NCI-H2171 treated with DMSO at 0.1 percent for 48 hours (cell line): ENCODE data around the gene TOMM5.

Experiments
- DNase-seq: peaks from one replicate; lab custom pipeline; 2025; lab: John Stamatoyannopoulos, UW

TOMM5 gene

GRCh38 chr9:37562826-37563225 is 29.6 kb downstream of the TOMM5 start:
- DNase-seq, result peak; percentile 46

GRCh38 chr9:37561682-37562081 is 30.7 kb downstream of the TOMM5 start:
- no peak for DNase-seq

- no peak for DNase-seq
Measured at GRCh38 chr9:37559855-37560592, 32.4 kb downstream of the TOMM5 start.

- DNase-seq, result no peak
Measured at GRCh38 chr9:37559125-37559524, 33.3 kb downstream of the TOMM5 start.

GRCh38 chr9:37555786-37556185 is 36.6 kb downstream of the TOMM5 start:
- no peak for DNase-seq

GRCh38 chr9:37554318-37554717 is 38.1 kb downstream of the TOMM5 start:
- no peak for DNase-seq

GRCh38 chr9:37551888-37552287 is 40.5 kb downstream of the TOMM5 start:
- DNase-seq, result no peak

GRCh38 chr9:37551468-37551867 is 40.9 kb downstream of the TOMM5 start:
- no peak for DNase-seq

GRCh38 chr9:37550781-37551180 is 41.6 kb downstream of the TOMM5 start:
- DNase-seq, result no peak

GRCh38 chr9:37549527-37549926 is 42.9 kb downstream of the TOMM5 start:
- DNase-seq, result no peak

GRCh38 chr9:37547328-37547878 is 45.0 kb downstream of the TOMM5 start:
- DNase-seq, result no peak

- DNase-seq, result no peak
Measured at GRCh38 chr9:37543468-37543867, 48.9 kb downstream of the TOMM5 start.

- no peak for DNase-seq
Measured at GRCh38 chr9:37542895-37543294, 49.5 kb downstream of the TOMM5 start.

- DNase-seq, result no peak
Measured at GRCh38 chr9:37542488-37542887, 49.9 kb downstream of the TOMM5 start.

GRCh38 chr9:37541465-37541864 is 50.9 kb downstream of the TOMM5 start:
- DNase-seq, result no peak

GRCh38 chr9:37540634-37541033 is 51.8 kb downstream of the TOMM5 start:
- DNase-seq, result no peak

- no peak for DNase-seq
Measured at GRCh38 chr9:37539634-37540033, 52.8 kb downstream of the TOMM5 start.
